Omental fat pad (tissue), 4 donors: Measurements from ENCODE around the gene RTN4R. TPM values are rescaled to one million over a fixed set of nuclear protein-coding genes. Genes with fewer than 3 reads are reported as not detected.

Source experiments
- ATAC-seq: fragments of 150-250 bp; one replicate; pipeline ENCODE4 v1.9.1; 2016; ENCODE audit warnings: mild to moderate bottlenecking, moderate library complexity; ENCODE audit not compliant: low FRiP score
- DNase-seq: peaks from one replicate; pipeline ENCODE4 v3.0.0-alpha.2; 2019; ENCODE audit warnings: low spot score
- total RNA-seq, 4 donors: library from RNA; depleted of rRNA; stranded (reverse); fragments of >200 nt; gene quantifications; one replicate each; pipeline ENCODE4 v1.1.0, GENCODE V29; 2016
- TF ChIP-seq, protein P1 (sequence below), 3 donors: fragments of 450-650 bp; IDR thresholded peaks; one replicate each; pipeline ENCODE4 v1.5.1; 2016 to 2017; ENCODE audit warnings: antibody characterized with exemption in 3 of 3, mild to moderate bottlenecking in 3 of 3, moderate library complexity in 2 of 3

The RTN4R gene
- total RNA-seq, 4 donors from 2014 or later: 0.25 to 2.3 (median 1.3) TPM

DNA sequence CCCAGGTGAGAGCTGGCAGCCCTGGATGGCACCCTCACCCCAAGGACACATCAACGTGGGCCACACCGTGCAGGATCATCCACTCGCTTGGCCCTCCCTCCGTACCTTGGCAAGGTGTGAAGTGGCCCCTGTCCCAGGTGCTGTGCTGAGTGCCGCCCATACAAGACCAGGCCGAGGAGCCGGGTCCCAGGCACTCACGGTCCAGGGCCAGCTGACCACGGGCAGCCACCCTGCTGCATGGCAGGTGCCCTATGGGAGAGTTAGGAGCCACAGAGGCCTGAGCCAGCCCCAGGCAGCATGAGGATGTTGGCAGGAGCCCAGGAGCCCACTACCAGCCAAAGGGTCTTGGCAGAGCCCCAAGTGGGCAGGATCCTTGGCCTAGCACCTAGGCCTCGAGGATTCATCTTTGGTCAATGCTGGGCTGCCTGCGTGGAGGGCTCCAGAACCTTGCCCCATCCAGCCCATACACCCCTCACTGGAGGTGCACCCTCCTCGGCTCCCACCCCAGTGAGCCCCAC lies 19.6 kb downstream of the RTN4R start:
- DNase-seq (no peak), ATAC-seq (no peak)
- TF ChIP-seq, protein P1, sequence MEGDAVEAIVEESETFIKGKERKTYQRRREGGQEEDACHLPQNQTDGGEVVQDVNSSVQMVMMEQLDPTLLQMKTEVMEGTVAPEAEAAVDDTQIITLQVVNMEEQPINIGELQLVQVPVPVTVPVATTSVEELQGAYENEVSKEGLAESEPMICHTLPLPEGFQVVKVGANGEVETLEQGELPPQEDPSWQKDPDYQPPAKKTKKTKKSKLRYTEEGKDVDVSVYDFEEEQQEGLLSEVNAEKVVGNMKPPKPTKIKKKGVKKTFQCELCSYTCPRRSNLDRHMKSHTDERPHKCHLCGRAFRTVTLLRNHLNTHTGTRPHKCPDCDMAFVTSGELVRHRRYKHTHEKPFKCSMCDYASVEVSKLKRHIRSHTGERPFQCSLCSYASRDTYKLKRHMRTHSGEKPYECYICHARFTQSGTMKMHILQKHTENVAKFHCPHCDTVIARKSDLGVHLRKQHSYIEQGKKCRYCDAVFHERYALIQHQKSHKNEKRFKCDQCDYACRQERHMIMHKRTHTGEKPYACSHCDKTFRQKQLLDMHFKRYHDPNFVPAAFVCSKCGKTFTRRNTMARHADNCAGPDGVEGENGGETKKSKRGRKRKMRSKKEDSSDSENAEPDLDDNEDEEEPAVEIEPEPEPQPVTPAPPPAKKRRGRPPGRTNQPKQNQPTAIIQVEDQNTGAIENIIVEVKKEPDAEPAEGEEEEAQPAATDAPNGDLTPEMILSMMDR (IDR thresholded peaks at IDR 0.05): no peak

- DNase-seq (no peak), ATAC-seq (no peak)
- TF ChIP-seq, protein P1 (IDR thresholded peaks at IDR 0.05): no peak
Measured at GRCh38 chr22:20247608-20248171, 20.4 kb downstream of the RTN4R start.

GRCh38 chr22:20247010-20247505 lies 21.1 kb downstream of the RTN4R start:
- DNase-seq (no peak), ATAC-seq (no peak)
- TF ChIP-seq, protein P1 (IDR thresholded peaks at IDR 0.05): no peak

- ATAC-seq: no peak
- DNase-seq: no peak
- TF ChIP-seq, protein P1 (IDR thresholded peaks at IDR 0.05): no peak
Measured at GRCh38 chr22:20246368-20247009, 21.6 kb downstream of the RTN4R start.

- ATAC-seq: no peak
- TF ChIP-seq, protein P1 (IDR thresholded peaks at IDR 0.05): no peak
- no peak for DNase-seq
Measured at GRCh38 chr22:20245577-20246367, 22.3 kb downstream of the RTN4R start.

GRCh38 chr22:20244691-20245576 lies 23.2 kb downstream of the RTN4R start:
- TF ChIP-seq, protein P1 (IDR thresholded peaks at IDR 0.05): no peak
- DNase-seq (no peak), ATAC-seq (no peak)
